Erythroblast (primary cell): ENCODE results near the gene DGKD.

Source experiments
- GATA1 ChIP-seq: IDR thresholded peaks from 2 replicates; pipeline ENCODE4 v1.6.1; 2011; ENCODE audit warnings: low read depth, mild to moderate bottlenecking, control low read depth, low read length, moderate library complexity
- POLR2A ChIP-seq: IDR thresholded peaks from 2 replicates; pipeline ENCODE4 v1.6.1; 2011; ENCODE audit warnings: mild to moderate bottlenecking, low read length

DNA sequence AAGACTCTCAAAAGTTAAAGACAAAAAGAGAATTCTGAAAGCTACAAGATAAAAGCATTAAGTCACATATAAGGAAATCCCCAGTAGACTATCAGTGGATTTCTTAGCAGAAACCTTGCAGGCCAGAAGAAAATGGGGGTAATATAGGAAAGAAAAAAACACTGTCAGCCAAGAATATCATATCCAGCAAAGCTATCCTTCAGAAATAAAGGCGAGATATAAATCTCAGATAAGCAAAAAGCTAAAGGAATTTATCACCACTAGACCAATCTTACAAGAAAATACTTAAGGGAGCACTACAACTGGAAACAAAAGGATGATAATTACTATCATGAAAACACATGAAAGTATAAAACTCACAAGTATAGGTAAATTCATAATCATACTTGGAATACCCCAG is 149.2 kb downstream of the DGKD start:
- TF ChIP-seq POLR2A (no peak), GATA1 (no peak)
